Activated naive CD4-positive, alpha-beta T cell treated with anti-CD3 and anti-CD28 coated beads for 36 hours (primary cell): ENCODE results near the gene NLGN1. TPM values are rescaled to one million over a fixed set of nuclear protein-coding genes. Genes with fewer than 3 reads are reported as not detected.
"Not testable (repeated sequence)": the region's sequence is repeated elsewhere in the genome, so short reads cannot be mapped to it uniquely, and the experiment has no call there.

ENCODE experiments used
- CTCF ChIA-PET: fragments of 350-600 bp; sonication (Branson Sonifier 250); formaldehyde crosslinking; loops from one replicate; lab custom pipeline; 2021; ENCODE audit warnings: antibody characterized with exemption; lab: Charles Lee
- DNase-seq: peaks from one replicate; pipeline ENCODE4 v3.0.0-alpha.2; 2020
- H3K27ac Mint-ChIP-seq: one replicate; pipeline ENCODE4 v1.8.0; 2021; ENCODE audit warnings: mild to moderate bottlenecking, mixed read lengths
- H3K27me3 Mint-ChIP-seq: one replicate; pipeline ENCODE4 v1.8.0; 2021; ENCODE audit warnings: low read depth, mixed read lengths
- H3K36me3 Mint-ChIP-seq: one replicate; pipeline ENCODE4 v1.8.0; 2021; ENCODE audit warnings: low read depth, mixed read lengths
- H3K4me1 Mint-ChIP-seq: one replicate; pipeline ENCODE4 v1.8.0; 2021; ENCODE audit warnings: low read depth, mixed read lengths
- H3K4me3 Mint-ChIP-seq: one replicate; pipeline ENCODE4 v1.8.0; 2021; ENCODE audit warnings: mild to moderate bottlenecking, moderate library complexity, mixed read lengths
- H3K9me3 Mint-ChIP-seq: one replicate; pipeline ENCODE4 v1.8.0; 2021; ENCODE audit warnings: mixed read lengths
- intact Hi-C: fragments of 100-400 bp; cut with micrococcal nuclease; formaldehyde crosslinking; loops from one replicate; pipeline ENCODE4 v1.15.1; 2023
- total RNA-seq, 2 experiments: library from RNA; stranded (reverse); gene quantifications; one replicate each; pipeline ENCODE4 v1.2.3, GENCODE V29; 2021

The NLGN1 gene
- total RNA-seq, 2 experiments from 2014 or later: not detected

- H3K36me3 Mint-ChIP-seq: no peaks in the 10 kb centered on the region
- intact Hi-C loops: no loop called here
Measured at GRCh38 chr3:174229916-174230315, 832.4 kb downstream of the NLGN1 start.

DNA sequence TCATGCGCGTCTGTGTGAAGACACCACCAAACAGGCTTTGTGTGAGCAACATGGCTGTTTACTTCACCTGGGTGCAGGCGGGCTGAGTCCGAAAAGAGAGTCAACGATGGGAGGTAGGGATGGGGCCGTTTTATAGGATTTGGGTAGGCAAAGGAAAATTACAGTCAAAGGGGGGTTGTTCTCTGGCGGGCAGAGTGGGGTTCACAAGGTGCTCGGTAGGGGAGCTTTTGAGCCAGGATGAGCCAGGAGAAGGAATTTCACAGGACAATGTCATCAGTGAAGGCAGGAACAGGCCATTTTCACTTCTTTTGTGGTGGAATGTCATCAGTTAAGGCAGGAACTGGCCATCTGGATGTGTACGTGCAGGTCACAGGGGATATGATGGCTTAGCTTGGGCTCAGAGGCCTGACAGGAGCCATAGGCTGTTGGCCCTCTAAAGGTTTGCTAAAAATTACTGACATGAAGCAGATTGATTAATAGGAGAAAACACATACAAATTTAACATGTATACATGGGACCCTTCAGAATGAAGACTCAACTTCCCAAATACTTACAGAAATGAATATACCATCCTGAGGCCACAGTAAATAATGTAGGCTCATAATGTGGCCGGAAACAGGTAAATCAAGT lies 834.6 kb downstream of the NLGN1 start:
- H3K4me3 Mint-ChIP-seq, intact Hi-C loops, H3K4me1 Mint-ChIP-seq, CTCF ChIA-PET, H3K27ac Mint-ChIP-seq, H3K36me3 Mint-ChIP-seq, H3K9me3 Mint-ChIP-seq, H3K27me3 Mint-ChIP-seq, DNase-seq: not testable (repeated sequence)

More at GRCh38 chr3:174229916-174230315, 832.4 kb downstream of the NLGN1 start:
- DNase-seq: no peak
- no peak overlapping the region for H3K27ac Mint-ChIP-seq
- H3K27me3 Mint-ChIP-seq: no peaks in the 10 kb centered on the region
- H3K4me1 Mint-ChIP-seq: no peaks in the 10 kb centered on the region
- no peak overlapping the region for H3K4me3 Mint-ChIP-seq
- CTCF ChIA-PET: no interaction called here
- no peaks in the 10 kb centered on the region for H3K9me3 Mint-ChIP-seq

DNA sequence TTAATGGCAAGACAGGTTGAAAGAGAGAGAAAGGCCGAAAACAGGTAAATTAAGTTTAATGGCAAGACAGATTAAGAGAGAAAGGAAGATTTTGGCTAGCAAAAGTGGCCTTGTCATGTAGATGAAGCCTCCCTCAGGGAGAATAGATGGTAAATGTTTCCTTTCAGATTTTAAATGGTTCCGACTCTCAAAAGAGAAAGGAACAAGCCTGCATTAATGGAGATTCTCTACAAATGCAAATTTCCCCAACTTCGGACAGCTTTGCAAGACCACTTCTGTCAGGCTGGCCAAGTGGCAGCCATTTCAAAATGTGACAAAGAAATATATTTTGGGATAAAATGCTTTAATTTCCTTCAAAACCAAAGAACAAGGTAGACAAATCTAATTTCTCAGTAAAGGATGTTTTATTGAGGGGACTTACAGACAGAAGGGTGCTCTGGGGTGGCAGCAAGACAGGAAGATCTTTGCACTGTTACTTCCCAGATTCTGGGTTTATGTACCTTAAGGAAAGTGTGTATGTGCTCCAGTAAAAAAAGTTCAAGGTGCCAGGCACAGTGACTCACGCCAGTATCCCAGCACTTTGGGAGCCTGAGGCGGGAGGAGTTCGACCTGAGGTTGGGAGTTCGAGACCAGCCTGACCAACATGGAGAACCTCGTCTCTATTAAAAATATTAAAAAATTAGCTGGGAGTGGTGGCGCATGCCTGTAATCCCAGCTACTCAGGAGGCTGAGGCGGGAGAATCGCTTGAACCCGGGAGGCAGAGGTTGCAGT lies 835.3 kb downstream of the NLGN1 start:
- CTCF ChIA-PET: no interaction called here
- Mint-ChIP-seq H3K4me1 (no peaks in the 10 kb centered on the region), H3K36me3 (no peaks in the 10 kb centered on the region), H3K9me3 (no peaks in the 10 kb centered on the region), H3K27me3 (no peaks in the 10 kb centered on the region), H3K27ac (no peak overlapping the region), H3K4me3 (no peak overlapping the region)
- no peak for DNase-seq
- intact Hi-C loops: no loop called here

DNA sequence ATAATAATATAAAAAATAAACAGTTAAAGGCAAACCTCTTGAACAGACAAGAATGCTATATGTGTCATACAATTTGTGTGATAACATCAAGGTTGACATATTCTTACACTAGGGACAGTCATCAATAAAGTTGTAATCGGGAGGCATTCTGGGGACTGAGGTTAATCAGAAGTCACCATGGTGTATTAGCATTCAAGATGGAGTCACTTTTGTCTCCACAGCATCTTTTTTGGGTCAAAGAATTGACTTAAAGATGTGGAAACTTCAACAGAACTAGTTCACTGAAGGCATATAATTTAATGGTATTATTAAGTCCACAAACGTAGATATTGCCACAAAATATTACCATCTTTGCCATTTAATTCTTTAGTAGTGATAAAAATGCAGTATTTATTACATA lies 836.0 kb downstream of the NLGN1 start:
- H3K36me3 Mint-ChIP-seq: no peaks in the 10 kb centered on the region
- H3K4me3 Mint-ChIP-seq: no peak overlapping the region
- DNase-seq: no peak
- CTCF ChIA-PET: no interaction called here
- intact Hi-C loops: no loop called here
- H3K27me3 Mint-ChIP-seq: no peaks in the 10 kb centered on the region
- no peaks in the 10 kb centered on the region for H3K9me3 Mint-ChIP-seq
- H3K27ac Mint-ChIP-seq: no peak overlapping the region
- H3K4me1 Mint-ChIP-seq: no peaks in the 10 kb centered on the region

GRCh38 chr3:174242311-174243041 lies 844.9 kb downstream of the NLGN1 start:
- peaks cover 2% of the 10 kb centered on the region for H3K9me3 Mint-ChIP-seq
- intact Hi-C loops: no loop called here
- no peak for DNase-seq

GRCh38 chr3:174243171-174243570 lies 845.6 kb downstream of the NLGN1 start:
- no peak for DNase-seq
- Mint-ChIP-seq H3K4me1 (no peaks in the 10 kb centered on the region), H3K9me3 (peaks cover 2% of the 10 kb centered on the region), H3K27me3 (no peaks in the 10 kb centered on the region), H3K27ac (no peak overlapping the region), H3K36me3 (no peaks in the 10 kb centered on the region), H3K4me3 (no peak overlapping the region)
- CTCF ChIA-PET: interaction anchor here (0.6 kb wide), 1 partner anchor 22 kb away, joined by 3 read pairs; no protein-coding TSS in a partner anchor
- intact Hi-C loops: no loop called here

More at GRCh38 chr3:174242311-174243041, 844.9 kb downstream of the NLGN1 start:
- H3K4me3 Mint-ChIP-seq: no peak overlapping the region
- no peak overlapping the region for H3K27ac Mint-ChIP-seq
- H3K27me3 Mint-ChIP-seq: no peaks in the 10 kb centered on the region
- no peaks in the 10 kb centered on the region for H3K4me1 Mint-ChIP-seq
- no peaks in the 10 kb centered on the region for H3K36me3 Mint-ChIP-seq
- CTCF ChIA-PET: no interaction called here

- intact Hi-C loops: no loop called here
- Mint-ChIP-seq H3K9me3 (no peaks in the 10 kb centered on the region), H3K36me3 (no peaks in the 10 kb centered on the region), H3K4me1 (no peaks in the 10 kb centered on the region), H3K27me3 (no peaks in the 10 kb centered on the region), H3K4me3 (no peak overlapping the region), H3K27ac (no peak overlapping the region)
- no peak for DNase-seq
- CTCF ChIA-PET: interaction anchor here (1.6 kb wide), 1 partner anchor 23 kb away, joined by 5 read pairs; no protein-coding TSS in a partner anchor
Measured at GRCh38 chr3:174247687-174248152, 850.2 kb downstream of the NLGN1 start.

- DNase-seq: no peak
- H3K27me3 Mint-ChIP-seq: no peaks in the 10 kb centered on the region
- H3K27ac Mint-ChIP-seq: no peak overlapping the region
- H3K36me3 Mint-ChIP-seq: no peaks in the 10 kb centered on the region
- no peaks in the 10 kb centered on the region for H3K4me1 Mint-ChIP-seq
- no peak overlapping the region for H3K4me3 Mint-ChIP-seq
- H3K9me3 Mint-ChIP-seq: no peaks in the 10 kb centered on the region
- intact Hi-C loops: no loop called here
- CTCF ChIA-PET: no interaction called here
Measured at GRCh38 chr3:174251681-174252080, 854.1 kb downstream of the NLGN1 start.

DNA sequence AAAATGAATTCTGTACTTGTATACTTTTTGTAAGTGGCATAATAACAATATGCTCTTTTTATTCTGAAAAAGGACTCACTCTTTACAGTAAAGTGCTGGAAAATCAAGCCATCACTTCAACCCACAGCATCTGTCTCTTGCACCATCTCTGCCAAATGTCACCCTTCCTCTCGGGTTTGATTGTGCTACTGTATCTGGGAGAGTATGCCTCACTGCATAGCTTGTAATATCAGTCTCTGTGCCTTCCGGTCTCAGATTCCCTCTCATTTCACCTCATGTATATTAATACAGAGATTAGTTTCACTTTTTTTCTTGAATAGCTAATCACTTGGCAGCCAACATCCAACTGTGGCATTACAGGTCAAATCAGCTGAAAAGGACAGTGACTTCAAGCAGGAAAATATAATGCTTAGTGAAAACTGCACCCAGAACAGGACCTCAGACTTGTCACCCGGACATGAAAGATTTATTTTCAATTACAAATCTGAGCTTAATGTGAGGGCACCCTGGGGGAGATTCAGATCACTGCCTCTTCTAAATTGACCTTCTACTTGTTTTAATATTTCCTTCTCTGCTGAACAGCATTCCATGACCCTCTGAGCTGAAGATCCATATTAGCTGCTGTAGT lies 855.8 kb downstream of the NLGN1 start:
- intact Hi-C loops: no loop called here
- DNase-seq: no peak
- Mint-ChIP-seq H3K36me3 (no peaks in the 10 kb centered on the region), H3K4me1 (no peaks in the 10 kb centered on the region), H3K9me3 (no peaks in the 10 kb centered on the region), H3K27me3 (no peaks in the 10 kb centered on the region), H3K4me3 (no peak overlapping the region), H3K27ac (no peak overlapping the region)
- CTCF ChIA-PET: no interaction called here

GRCh38 chr3:174253940-174254339 lies 856.4 kb downstream of the NLGN1 start:
- CTCF ChIA-PET: interaction anchor here (0.6 kb wide), 1 partner anchor 628 kb away, joined by 3 read pairs; no protein-coding TSS in a partner anchor
- intact Hi-C loops: no loop called here

DNA sequence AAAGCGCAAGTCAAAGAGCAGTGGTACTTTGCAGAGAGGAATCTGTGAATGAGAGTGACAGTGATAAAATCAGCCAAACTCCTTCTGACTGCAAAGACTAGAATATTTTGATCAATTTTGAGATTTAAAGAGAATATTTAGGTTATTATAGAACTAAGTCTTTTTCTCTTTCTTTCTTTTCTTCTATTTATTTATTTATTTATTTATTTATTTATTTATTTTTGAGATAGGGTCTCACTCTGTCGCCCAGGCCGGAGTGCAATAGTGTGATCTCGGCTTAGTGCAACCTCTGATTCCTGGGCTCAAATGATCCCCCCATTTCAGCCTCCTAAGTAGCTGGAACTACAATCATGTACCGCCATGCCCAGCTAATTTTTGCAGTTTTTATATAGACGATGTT lies 857.9 kb downstream of the NLGN1 start:
- CTCF ChIA-PET: no interaction called here
- Mint-ChIP-seq H3K4me3 (no peak overlapping the region), H3K9me3 (peaks cover 1% of the 10 kb centered on the region), H3K4me1 (no peaks in the 10 kb centered on the region), H3K27me3 (no peaks in the 10 kb centered on the region), H3K36me3 (no peaks in the 10 kb centered on the region), H3K27ac (no peak overlapping the region)
- intact Hi-C loops: no loop called here
- no peak for DNase-seq

More at GRCh38 chr3:174253940-174254339, 856.4 kb downstream of the NLGN1 start:
- Mint-ChIP-seq H3K27me3 (no peaks in the 10 kb centered on the region), H3K27ac (no peak overlapping the region), H3K9me3 (peaks cover 1% of the 10 kb centered on the region), H3K4me1 (no peaks in the 10 kb centered on the region), H3K4me3 (no peak overlapping the region), H3K36me3 (no peaks in the 10 kb centered on the region)
- no peak for DNase-seq

DNA sequence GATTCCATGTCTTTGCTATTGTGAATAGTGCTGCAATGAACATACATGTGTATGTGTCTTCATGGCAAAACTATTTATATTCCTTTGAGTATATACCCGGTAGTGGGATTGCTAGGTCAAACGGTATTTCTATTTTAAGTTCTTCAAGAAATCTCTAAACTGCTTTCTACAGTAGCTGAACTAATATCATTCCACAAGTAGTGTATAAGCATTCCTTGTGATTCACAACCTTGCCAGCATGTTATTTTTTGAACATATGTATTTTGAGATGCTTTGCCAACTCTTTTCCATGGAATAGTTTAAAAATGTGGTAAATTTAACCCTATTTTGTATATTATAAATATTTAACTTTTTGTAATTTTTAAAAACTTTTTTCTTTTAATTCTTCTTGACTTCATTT lies 868.9 kb downstream of the NLGN1 start:
- CTCF ChIA-PET: no interaction called here
- H3K4me1 Mint-ChIP-seq: no peaks in the 10 kb centered on the region
- intact Hi-C loops: no loop called here
- H3K9me3 Mint-ChIP-seq: no peaks in the 10 kb centered on the region
- H3K27me3 Mint-ChIP-seq: no peaks in the 10 kb centered on the region
- DNase-seq: no peak
- H3K4me3 Mint-ChIP-seq: no peak overlapping the region
- H3K27ac Mint-ChIP-seq: no peak overlapping the region
- no peaks in the 10 kb centered on the region for H3K36me3 Mint-ChIP-seq
